MM.1S (cell line): ENCODE measurements around the gene MBD3L2.
"Not testable (repeated sequence)": the region's sequence is repeated elsewhere in the genome, so short reads cannot be mapped to it uniquely, and the experiment has no call there.

Experiments used
- DNase-seq: peaks from one replicate; pipeline ENCODE4 v3.0.0-alpha.2; 2015
- H2AFZ ChIP-seq: fragments of 300-600 bp; sonication (generic); 2 replicates; pipeline ENCODE4 v1.6.0; 2016; ENCODE audit warnings: antibody characterized with exemption, low read length
- H3F3A ChIP-seq: fragments of 300-600 bp; sonication (generic); 2 replicates; pipeline ENCODE4 v1.6.1; 2016; ENCODE audit warnings: mild to moderate bottlenecking, antibody characterized with exemption, low read length, moderate library complexity, mixed read lengths; ENCODE audit not compliant: insufficient read depth
- H3K27ac ChIP-seq: fragments of 300-600 bp; sonication (generic); 2 replicates; pipeline ENCODE4 v1.5.1; 2016; ENCODE audit warnings: mild to moderate bottlenecking, low read length
- H3K27me3 ChIP-seq: fragments of 300-600 bp; sonication (generic); replicated peaks from 2 replicates; pipeline ENCODE4 v1.6.0; 2016; ENCODE audit warnings: low read length; ENCODE audit not compliant: insufficient read depth
- H3K36me3 ChIP-seq: fragments of 300-600 bp; sonication (generic); replicated peaks from 2 replicates; pipeline ENCODE4 v1.6.1; 2016; ENCODE audit warnings: mild to moderate bottlenecking, low read length, mixed read lengths; ENCODE audit not compliant: insufficient read depth
- H3K4me1 ChIP-seq: fragments of 300-600 bp; sonication (generic); 2 replicates; pipeline ENCODE4 v1.6.1; 2016; ENCODE audit warnings: low read length, mixed read lengths
- H3K4me2 ChIP-seq: fragments of 300-600 bp; sonication (generic); 2 replicates; pipeline ENCODE4 v1.6.0; 2016; ENCODE audit warnings: low read depth, low read length
- H3K4me3 ChIP-seq: fragments of 300-600 bp; sonication (generic); 2 replicates; pipeline ENCODE4 v1.5.1; 2016; ENCODE audit warnings: low read length, mixed read lengths
- H3K79me2 ChIP-seq: fragments of 300-600 bp; sonication (generic); 2 replicates; pipeline ENCODE4 v1.6.1; 2016; ENCODE audit warnings: mixed run types, low read length, mixed read lengths
- H3K9ac ChIP-seq: fragments of 300-600 bp; sonication (generic); 2 replicates; pipeline ENCODE4 v1.6.1; 2016; ENCODE audit warnings: low read length, mixed read lengths
- H3K9me2 ChIP-seq: fragments of 300-600 bp; sonication (generic); replicated peaks from 2 replicates; pipeline ENCODE4 v1.6.1; 2016; ENCODE audit warnings: mild to moderate bottlenecking, low read length, mixed read lengths; ENCODE audit not compliant: insufficient read depth
- H3K9me3 ChIP-seq: fragments of 300-600 bp; sonication (generic); replicated peaks from 2 replicates; pipeline ENCODE4 v1.6.1; 2016; ENCODE audit warnings: mild to moderate bottlenecking, low read length, mixed read lengths; ENCODE audit not compliant: insufficient read depth
- H4K20me1 ChIP-seq: fragments of 300-600 bp; sonication (generic); 2 replicates; pipeline ENCODE4 v1.6.1; 2016; ENCODE audit warnings: mild to moderate bottlenecking, low read length, moderate library complexity, mixed read lengths; ENCODE audit not compliant: insufficient read depth
- EZH2 ChIP-seq: fragments of 300-600 bp; sonication (generic); optimal IDR thresholded peaks from 2 replicates; pipeline ENCODE3; 2017; ENCODE audit warnings: low read depth, mild to moderate bottlenecking, antibody characterized with exemption, low read length, mixed read lengths
- EZH2phosphoT487 ChIP-seq: fragments of 300-600 bp; sonication (generic); IDR thresholded peaks from 2 replicates; pipeline ENCODE4 v1.6.1; 2018; ENCODE audit warnings: antibody characterized with exemption, low read length
- TF ChIP-seq, protein P1 (sequence below): fragments of 300-600 bp; sonication (generic); IDR thresholded peaks from 2 replicates; pipeline ENCODE4 v1.5.1; 2016; ENCODE audit warnings: antibody characterized with exemption, low read length, mixed read lengths

MBD3L2 gene

GRCh38 chr19:7058576-7058975, 9.5 kb downstream of the MBD3L2 start, which contains the start of gene MBD3L3:
MBD3L3 (minus strand) TSS chr19:7058676; CDS start chr19:7058605, 71 bp downstream.
- H3K27me3 ChIP-seq, H3K9me3 ChIP-seq, H3K4me2 ChIP-seq, H3F3A ChIP-seq, H4K20me1 ChIP-seq, H3K4me3 ChIP-seq, H3K4me1 ChIP-seq, H3K9me2 ChIP-seq, H3K36me3 ChIP-seq, H3K9ac ChIP-seq, H3K27ac ChIP-seq, H3K79me2 ChIP-seq, H2AFZ ChIP-seq, DNase-seq: not testable (repeated sequence)

- not testable (repeated sequence) for H3K36me3 ChIP-seq, H3K4me1 ChIP-seq, H3K4me3 ChIP-seq, H3K4me2 ChIP-seq, H3K9me3 ChIP-seq, H3K9me2 ChIP-seq, H2AFZ ChIP-seq, H3K27ac ChIP-seq, H3F3A ChIP-seq, H3K9ac ChIP-seq, DNase-seq, H4K20me1 ChIP-seq, H3K79me2 ChIP-seq
- peaks cover 14% of the 10 kb centered on the region; the same call in 1 of the 2 replicates for H3K27me3 ChIP-seq
Observed at GRCh38 chr19:7059977-7060376, 10.9 kb downstream of the MBD3L2 start.

- Histone ChIP-seq H3F3A (no peaks in the 10 kb centered on the region), H3K9me2 (no peaks in the 10 kb centered on the region), H3K4me3 (no peak overlapping the region), H3K4me1 (no peaks in the 10 kb centered on the region), H3K36me3 (no peaks in the 10 kb centered on the region), H3K9ac (no peak overlapping the region), H3K79me2 (no peaks in the 10 kb centered on the region), H3K27me3 (peaks cover 17% of the 10 kb centered on the region; the same call in 1 of the 2 replicates), H3K27ac (no peak overlapping the region), H3K4me2 (no peak overlapping the region), H2AFZ (no peak overlapping the region), H4K20me1 (no peaks in the 10 kb centered on the region), H3K9me3 (no peaks in the 10 kb centered on the region)
- no peak for DNase-seq
- TF ChIP-seq, protein P1, sequence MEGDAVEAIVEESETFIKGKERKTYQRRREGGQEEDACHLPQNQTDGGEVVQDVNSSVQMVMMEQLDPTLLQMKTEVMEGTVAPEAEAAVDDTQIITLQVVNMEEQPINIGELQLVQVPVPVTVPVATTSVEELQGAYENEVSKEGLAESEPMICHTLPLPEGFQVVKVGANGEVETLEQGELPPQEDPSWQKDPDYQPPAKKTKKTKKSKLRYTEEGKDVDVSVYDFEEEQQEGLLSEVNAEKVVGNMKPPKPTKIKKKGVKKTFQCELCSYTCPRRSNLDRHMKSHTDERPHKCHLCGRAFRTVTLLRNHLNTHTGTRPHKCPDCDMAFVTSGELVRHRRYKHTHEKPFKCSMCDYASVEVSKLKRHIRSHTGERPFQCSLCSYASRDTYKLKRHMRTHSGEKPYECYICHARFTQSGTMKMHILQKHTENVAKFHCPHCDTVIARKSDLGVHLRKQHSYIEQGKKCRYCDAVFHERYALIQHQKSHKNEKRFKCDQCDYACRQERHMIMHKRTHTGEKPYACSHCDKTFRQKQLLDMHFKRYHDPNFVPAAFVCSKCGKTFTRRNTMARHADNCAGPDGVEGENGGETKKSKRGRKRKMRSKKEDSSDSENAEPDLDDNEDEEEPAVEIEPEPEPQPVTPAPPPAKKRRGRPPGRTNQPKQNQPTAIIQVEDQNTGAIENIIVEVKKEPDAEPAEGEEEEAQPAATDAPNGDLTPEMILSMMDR = no peak
- TF ChIP-seq EZH2phosphoT487 (no peak), EZH2 (no peak)
Observed at GRCh38 chr19:7063339-7063738, 14.2 kb downstream of the MBD3L2 start.

- no peak for DNase-seq
- Histone ChIP-seq H3K4me1 (no peaks in the 10 kb centered on the region), H3K9me2 (no peaks in the 10 kb centered on the region), H3K79me2 (no peaks in the 10 kb centered on the region), H3K36me3 (no peaks in the 10 kb centered on the region), H3K9me3 (no peaks in the 10 kb centered on the region), H3K27me3 (peaks cover 17% of the 10 kb centered on the region; the same call in 1 of the 2 replicates), H3K4me2 (no peak overlapping the region), H3K4me3 (no peak overlapping the region), H3F3A (no peaks in the 10 kb centered on the region), H3K9ac (no peak overlapping the region), H2AFZ (no peak overlapping the region), H3K27ac (no peak overlapping the region), H4K20me1 (no peaks in the 10 kb centered on the region)
- TF ChIP-seq, protein P1 = no peak
- no peak for TF ChIP-seq EZH2phosphoT487
- TF ChIP-seq EZH2 = no peak
Observed at GRCh38 chr19:7063764-7064418, 14.8 kb downstream of the MBD3L2 start.
